Measurements from ENCODE around the gene NVL. TPM values are rescaled to one million over a fixed set of nuclear protein-coding genes. Genes with fewer than 3 reads are reported as not detected.

The NVL gene
- total RNA-seq, 1 donor from 2014 or later, result 18.7 TPM

Other genes with a start within 250 kb of the NVL start
- gene FBXO28, start 216.1 kb downstream of the NVL start, total RNA-seq, result 51.0 and 95.0 TPM in 2 replicates
- 64.1 and 70.0 TPM in 2 replicates for gene DEGS1, start 146.9 kb downstream of the NVL start, total RNA-seq
- gene CNIH4, start 26.7 kb upstream of the NVL start, total RNA-seq, result 101 and 111 TPM in 2 replicates
- 51.4 and 61.7 TPM in 2 replicates for gene WDR26, start 104.6 kb upstream of the NVL start, total RNA-seq